Subcutaneous abdominal adipose tissue (tissue), 5 donors: Measurements from ENCODE around the gene KAZN.

Experiments
- H3K27ac ChIP-seq: one replicate; pipeline ENCODE4 v1.7.0; 2013; ENCODE audit warnings: low read depth, mild to moderate bottlenecking, inconsistent platforms, low read length, moderate library complexity
- H3K27me3 ChIP-seq, 5 donors: one replicate each; pipeline ENCODE4 v1.7.0; 2013; ENCODE audit warnings: low read length in 5 of 5, inconsistent platforms in 1 of 5; ENCODE audit not compliant: control insufficient read depth in 5 of 5, insufficient read depth in 4 of 5
- H3K36me3 ChIP-seq, 5 donors: one replicate each; pipeline ENCODE4 v1.7.0; 2013; ENCODE audit warnings: low read length in 5 of 5; ENCODE audit not compliant: control insufficient read depth in 5 of 5, insufficient read depth in 5 of 5
- H3K4me1 ChIP-seq, 5 donors: one replicate each; pipeline ENCODE4 v1.7.0; 2013; ENCODE audit warnings: low read length in 5 of 5, mild to moderate bottlenecking in 3 of 5, moderate library complexity in 1 of 5; ENCODE audit not compliant: control insufficient read depth in 5 of 5, insufficient read depth in 5 of 5
- H3K4me3 ChIP-seq, 5 donors: one replicate each; pipeline ENCODE4 v1.7.0; 2013; ENCODE audit warnings: low read length in 5 of 5, low read depth in 1 of 5
- H3K9ac ChIP-seq, 5 donors: one replicate each; pipeline ENCODE4 v1.7.0; 2013; ENCODE audit warnings: low read length in 5 of 5, mild to moderate bottlenecking in 4 of 5, moderate library complexity in 3 of 5
- H3K9me3 ChIP-seq, 5 donors: one replicate each; pipeline ENCODE4 v1.7.0; 2013; ENCODE audit warnings: low read length in 5 of 5; ENCODE audit not compliant: control insufficient read depth in 5 of 5
- donor health status: healthy.
- donor health status: healthy.
- donor health status: healthy.
- donor health status: healthy.
- donor health status: healthy.

KAZN gene

DNA sequence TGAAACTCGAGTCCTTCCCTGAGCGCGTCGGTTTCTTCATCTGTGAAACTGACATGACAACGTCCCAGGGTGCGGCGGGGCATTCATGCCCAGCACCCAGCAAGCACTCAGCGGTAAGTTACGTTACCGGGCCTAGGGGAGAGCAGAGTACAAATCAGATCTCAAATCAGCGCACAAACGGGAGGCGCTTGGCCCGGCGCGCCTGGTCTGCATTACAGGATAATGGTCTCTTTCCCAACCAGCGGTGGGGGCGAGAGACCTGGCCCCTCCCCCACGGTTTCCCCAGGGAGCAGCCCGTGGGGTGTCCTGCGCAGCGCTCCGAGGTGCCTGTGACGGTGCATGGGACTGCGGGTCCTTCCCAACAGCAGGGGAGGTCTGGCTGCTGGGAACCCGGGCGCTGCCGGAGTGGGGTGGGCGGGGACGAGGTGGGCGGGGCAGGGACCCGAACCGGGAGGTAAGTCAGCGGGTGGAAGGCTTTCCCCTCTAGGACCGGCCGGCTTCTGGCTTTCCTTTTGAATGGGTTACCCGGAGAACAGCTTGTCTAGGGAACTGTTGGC lies 556.1 kb downstream of the KAZN start:
- Histone ChIP-seq H3K9me3 (no peaks in the 10 kb centered on the region), H3K36me3 (no peaks in the 10 kb centered on the region), H3K9ac (no peak overlapping the region), H3K27ac (no peak overlapping the region), H3K27me3 (peaks cover 0 to 24% (median 12%) of the 10 kb centered on the region in 5 donors), H3K4me1 (peaks cover 0 to 61% (median 31%) of the 10 kb centered on the region in 5 donors), H3K4me3 (peak overlapping the region; percentile 61 to 74 (median 64))

GRCh38 chr1:15155191-15155590 lies 556.7 kb downstream of the KAZN start:
- H3K27me3 ChIP-seq = peaks cover 0 to 20% (median 12%) of the 10 kb centered on the region in 5 donors
- H3K9me3 ChIP-seq = no peaks in the 10 kb centered on the region
- H3K4me1 ChIP-seq = peaks cover 0 to 61% (median 31%) of the 10 kb centered on the region in 5 donors
- H3K36me3 ChIP-seq = no peaks in the 10 kb centered on the region
- no peak overlapping the region for H3K27ac ChIP-seq
- H3K9ac ChIP-seq = no peak overlapping the region
- peak overlapping the region in 1 of 5 donors; percentile 74 for H3K4me3 ChIP-seq

GRCh38 chr1:15155888-15156741 lies 557.6 kb downstream of the KAZN start:
- H3K36me3 ChIP-seq = no peaks in the 10 kb centered on the region
- no peak overlapping the region for H3K27ac ChIP-seq
- H3K27me3 ChIP-seq = peaks cover 0 to 18% (median 9%) of the 10 kb centered on the region in 5 donors
- no peak overlapping the region for H3K9ac ChIP-seq
- H3K4me1 ChIP-seq = peaks cover 0 to 64% (median 31%) of the 10 kb centered on the region in 5 donors
- H3K9me3 ChIP-seq = no peaks in the 10 kb centered on the region
- peak overlapping the region in 1 of 5 donors; percentile 3 for H3K4me3 ChIP-seq

- peaks cover 0 to 15% (median 4%) of the 10 kb centered on the region in 5 donors for H3K27me3 ChIP-seq
- no peaks in the 10 kb centered on the region for H3K36me3 ChIP-seq
- no peak overlapping the region for H3K4me3 ChIP-seq
- H3K27ac ChIP-seq = no peak overlapping the region
- H3K9ac ChIP-seq = no peak overlapping the region
- H3K9me3 ChIP-seq = no peaks in the 10 kb centered on the region
- H3K4me1 ChIP-seq = peaks cover 0 to 64% (median 31%) of the 10 kb centered on the region in 5 donors
Measured at GRCh38 chr1:15156807-15157380, 558.4 kb downstream of the KAZN start.

DNA sequence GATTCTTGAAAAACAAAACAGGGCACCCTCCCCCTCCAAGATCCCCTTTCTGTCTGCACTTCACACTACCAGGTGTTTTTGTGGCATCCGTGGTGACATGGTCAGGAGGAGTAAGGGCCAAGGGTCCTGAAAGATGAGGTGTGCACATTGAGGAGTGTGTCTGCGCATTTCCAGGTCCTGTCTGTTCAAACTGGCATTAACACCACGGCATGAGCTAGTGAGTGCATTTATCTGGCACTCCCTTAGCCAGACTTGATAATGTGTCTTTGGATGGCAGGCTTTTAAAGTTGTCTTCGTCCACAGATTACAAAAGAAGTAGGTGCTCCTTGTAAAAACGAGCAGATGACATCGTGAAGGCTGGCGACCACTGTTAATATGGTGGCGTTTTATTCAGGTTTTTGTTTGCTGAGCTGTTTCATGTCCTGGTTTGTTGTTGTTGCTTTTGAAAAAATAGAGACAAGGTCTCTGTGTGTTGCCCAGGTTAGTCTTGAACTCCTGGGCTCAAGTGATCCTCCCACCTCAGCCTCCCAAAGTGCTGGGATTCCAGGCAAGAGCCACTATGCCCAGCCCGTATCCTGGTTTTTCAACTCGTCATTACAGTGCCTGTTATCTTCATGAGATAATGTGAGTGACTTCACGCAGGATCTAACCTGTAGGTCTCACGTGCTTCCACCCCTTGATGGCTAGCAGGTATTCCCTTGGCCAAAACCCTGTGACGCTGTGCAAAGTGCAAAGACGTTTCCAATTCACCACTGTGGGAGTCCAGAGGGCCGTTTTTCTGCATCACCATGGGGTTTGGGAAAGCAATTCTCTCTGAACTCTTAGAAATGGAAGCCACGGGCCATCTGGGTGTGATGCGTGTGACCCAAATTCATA lies 559.3 kb downstream of the KAZN start:
- no peak overlapping the region for H3K9ac ChIP-seq
- no peaks in the 10 kb centered on the region for H3K36me3 ChIP-seq
- peaks cover 0 to 12% (median 0%) of the 10 kb centered on the region in 5 donors for H3K27me3 ChIP-seq
- no peak overlapping the region for H3K4me3 ChIP-seq
- H3K9me3 ChIP-seq = no peaks in the 10 kb centered on the region
- no peak overlapping the region for H3K27ac ChIP-seq
- peaks cover 0 to 57% (median 23%) of the 10 kb centered on the region in 5 donors for H3K4me1 ChIP-seq

- Histone ChIP-seq H3K4me1 (peaks cover 0 to 48% (median 14%) of the 10 kb centered on the region in 5 donors), H3K9me3 (no peaks in the 10 kb centered on the region), H3K27ac (no peak overlapping the region), H3K9ac (no peak overlapping the region), H3K27me3 (peaks cover 0 to 7% (median 0%) of the 10 kb centered on the region in 5 donors), H3K4me3 (no peak overlapping the region), H3K36me3 (no peaks in the 10 kb centered on the region)
Measured at GRCh38 chr1:15158506-15159165, 560.2 kb downstream of the KAZN start.

DNA sequence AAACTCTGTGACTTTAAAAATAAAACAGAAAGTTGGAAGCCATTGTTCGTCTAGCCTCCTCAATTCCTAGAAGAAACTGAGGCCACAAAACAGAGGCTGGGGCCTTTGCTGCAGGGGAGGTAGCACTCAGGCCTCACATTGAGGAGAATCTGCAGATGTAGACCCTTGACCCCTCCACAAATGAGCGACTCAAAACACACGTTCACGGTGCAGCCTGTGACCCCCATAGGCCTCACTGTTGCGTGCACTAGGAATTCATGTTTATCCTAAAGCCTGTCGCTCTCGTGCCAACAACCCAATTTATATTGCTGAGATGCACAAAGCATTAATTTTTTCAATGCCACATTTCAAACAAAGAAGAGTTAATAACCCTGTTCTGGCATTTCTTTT lies 560.7 kb downstream of the KAZN start:
- Histone ChIP-seq H3K9me3 (no peaks in the 10 kb centered on the region), H3K4me3 (no peak overlapping the region), H3K27me3 (peaks cover 0 to 7% (median 0%) of the 10 kb centered on the region in 5 donors), H3K4me1 (peaks cover 0 to 43% (median 11%) of the 10 kb centered on the region in 5 donors), H3K9ac (no peak overlapping the region), H3K27ac (no peak overlapping the region), H3K36me3 (no peaks in the 10 kb centered on the region)

DNA sequence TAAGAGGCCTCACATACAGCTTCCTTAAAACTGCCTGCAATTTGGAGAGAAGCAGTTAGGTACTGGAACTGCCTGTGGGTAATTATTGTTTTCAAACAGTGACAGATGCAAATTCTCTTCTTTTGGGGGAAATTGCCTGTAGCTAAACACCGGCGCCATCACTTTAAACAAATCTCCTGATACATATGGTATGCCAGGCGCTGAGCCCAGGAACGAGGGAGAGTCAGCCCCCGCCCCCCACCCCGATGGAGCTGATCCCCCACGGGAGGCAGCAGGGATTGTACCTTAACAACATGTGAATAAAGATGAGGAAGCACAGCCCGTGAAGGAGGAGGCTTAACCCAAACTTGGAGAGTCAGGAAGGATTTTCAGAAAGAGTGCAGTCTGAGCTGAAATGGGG lies 562.1 kb downstream of the KAZN start:
- Histone ChIP-seq H3K4me3 (no peak overlapping the region), H3K4me1 (peaks cover 0 to 30% (median 6%) of the 10 kb centered on the region in 5 donors), H3K9ac (no peak overlapping the region), H3K27me3 (no peaks in the 10 kb centered on the region), H3K9me3 (no peaks in the 10 kb centered on the region), H3K27ac (no peak overlapping the region), H3K36me3 (no peaks in the 10 kb centered on the region)

- Histone ChIP-seq H3K27me3 (no peaks in the 10 kb centered on the region), H3K9ac (no peak overlapping the region), H3K27ac (no peak overlapping the region), H3K4me3 (no peak overlapping the region), H3K4me1 (peaks cover 0 to 5% (median 0%) of the 10 kb centered on the region in 5 donors), H3K9me3 (no peaks in the 10 kb centered on the region), H3K36me3 (no peaks in the 10 kb centered on the region)
Measured at GRCh38 chr1:15167386-15167785, 568.9 kb downstream of the KAZN start.
